Mesodermal cell (in vitro differentiated cells): ENCODE measurements around the gene LAMP1.

Source experiments
- H3K27ac ChIP-seq: 2 replicates; pipeline ENCODE4 v1.7.0; 2013; ENCODE audit warnings: mild to moderate bottlenecking, low read depth, low read length, moderate library complexity; ENCODE audit not compliant: severe bottlenecking
- H3K36me3 ChIP-seq: 2 replicates; pipeline ENCODE4 v1.7.1; 2013; ENCODE audit warnings: mild to moderate bottlenecking, low read length, moderate library complexity; ENCODE audit not compliant: control insufficient read depth, insufficient read depth
- H3K4me1 ChIP-seq: one replicate; pipeline ENCODE4 v1.7.1; 2013; ENCODE audit warnings: mild to moderate bottlenecking, low read length; ENCODE audit not compliant: insufficient read depth, control insufficient read depth, poor library complexity, severe bottlenecking
- H3K4me3 ChIP-seq: 2 replicates; pipeline ENCODE4 v1.7.0; 2013; ENCODE audit warnings: low read length, control low read depth, mild to moderate bottlenecking; ENCODE audit not compliant: insufficient read depth, poor library complexity, severe bottlenecking; ENCODE audit errors: extremely low read depth
- H3K9me3 ChIP-seq: 2 replicates; pipeline ENCODE4 v1.7.1; 2013; ENCODE audit warnings: mild to moderate bottlenecking, low read length, moderate library complexity; ENCODE audit not compliant: control insufficient read depth
- WGBS, 2 experiments: methylation state at CpG; one replicate each; pipeline ENCODE4 v1.1.5; 2013; ENCODE audit warnings: missing lambda C conversion rate in 2 of 2; ENCODE audit not compliant: insufficient coverage in 2 of 2; 5-methylcytosine and 5-hydroxymethylcytosine counted together

Gene LAMP1

DNA sequence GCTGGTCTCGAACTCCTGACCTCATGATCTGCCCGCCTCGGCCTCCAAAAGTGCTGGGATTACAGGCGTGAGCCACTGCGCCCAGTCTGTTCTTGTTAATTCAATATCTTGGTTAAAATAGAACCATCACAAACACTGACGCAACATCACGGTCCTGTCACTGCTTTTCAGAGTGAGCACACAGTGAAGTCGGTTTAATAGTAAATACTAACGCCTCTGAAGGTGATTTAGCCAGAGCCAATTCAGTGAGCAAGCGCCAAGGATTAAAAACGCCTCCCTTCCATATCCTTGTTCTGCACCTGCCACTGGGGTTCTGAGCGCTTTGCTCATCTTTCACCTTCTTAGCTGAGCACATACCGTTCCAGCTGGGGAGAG is 30.3 kb downstream of the LAMP1 start:
- WGBS, 2 experiments: 87 to 91% methylated on average over 9 to 13 of the region's 13 CpGs
- Histone ChIP-seq H3K36me3 (peaks cover 17% of the 10 kb centered on the region), H3K4me1 (no peaks in the 10 kb centered on the region), H3K9me3 (no peaks in the 10 kb centered on the region), H3K27ac (no peak overlapping the region), H3K4me3 (no peak overlapping the region)

DNA sequence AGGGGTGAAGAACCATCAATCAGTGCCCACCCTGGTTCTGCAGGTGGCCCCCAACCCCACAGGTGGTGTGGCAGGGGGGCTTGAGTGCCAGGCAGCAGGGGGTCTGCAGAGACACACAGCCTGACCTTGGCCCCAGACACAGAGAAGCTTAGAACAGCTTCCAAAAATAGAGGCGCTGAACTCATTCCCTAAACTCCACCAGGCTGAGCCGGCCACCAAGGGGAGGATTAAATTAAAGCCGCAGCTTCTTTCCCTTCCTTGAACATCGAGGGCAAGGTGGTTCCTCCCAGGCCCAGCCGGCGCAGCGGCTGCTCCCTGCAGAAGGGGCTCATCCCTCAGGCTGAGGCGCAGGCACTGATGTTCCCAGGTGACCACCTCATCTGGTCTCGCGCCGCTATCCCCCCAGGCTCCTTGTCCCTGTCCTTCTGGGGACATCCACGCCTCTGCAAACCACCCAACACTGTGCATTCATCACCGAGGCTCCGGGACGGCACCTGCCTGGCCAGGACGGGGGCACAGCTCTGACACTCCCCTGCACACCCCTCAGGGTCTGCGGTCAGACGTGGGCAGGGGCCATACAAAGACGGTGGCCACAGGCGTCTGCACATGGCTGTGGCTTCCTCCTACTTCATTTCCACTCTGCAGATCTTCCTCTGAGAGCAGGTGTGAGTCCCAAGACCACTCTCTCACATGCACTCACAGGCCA is 30.9 kb downstream of the LAMP1 start:
- peaks cover 16% of the 10 kb centered on the region for H3K36me3 ChIP-seq
- H3K27ac ChIP-seq: no peak overlapping the region
- H3K9me3 ChIP-seq: no peaks in the 10 kb centered on the region
- no peak overlapping the region for H3K4me3 ChIP-seq
- 80 to 86% methylated on average over 20 of the region's 20 CpGs for WGBS, 2 experiments
- H3K4me1 ChIP-seq: no peaks in the 10 kb centered on the region

DNA sequence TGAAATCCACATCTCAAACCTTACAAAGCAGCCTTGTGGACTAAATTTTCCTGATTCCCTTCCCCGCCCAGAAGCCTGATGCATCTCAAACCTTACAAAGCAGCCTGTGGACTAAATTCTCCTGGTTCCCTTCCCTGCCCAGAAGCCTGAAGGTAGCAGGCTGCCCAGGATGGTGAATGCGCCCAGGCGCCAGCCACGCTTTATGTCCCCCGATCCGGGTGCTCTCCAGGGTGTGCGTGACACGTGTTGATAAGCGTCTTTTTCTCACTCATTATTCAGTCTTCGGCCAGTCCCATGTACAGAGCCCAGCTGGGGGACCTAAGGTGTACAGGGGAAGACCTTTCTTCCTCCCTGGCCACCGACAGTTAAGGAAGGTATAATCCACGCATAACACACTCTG is 31.8 kb downstream of the LAMP1 start:
- Histone ChIP-seq H3K36me3 (peaks cover 6% of the 10 kb centered on the region), H3K27ac (no peak overlapping the region), H3K9me3 (no peaks in the 10 kb centered on the region), H3K4me3 (no peak overlapping the region), H3K4me1 (no peaks in the 10 kb centered on the region)
- WGBS, 2 experiments: 87 to 95% methylated on average over 7 to 12 of the region's 12 CpGs

DNA sequence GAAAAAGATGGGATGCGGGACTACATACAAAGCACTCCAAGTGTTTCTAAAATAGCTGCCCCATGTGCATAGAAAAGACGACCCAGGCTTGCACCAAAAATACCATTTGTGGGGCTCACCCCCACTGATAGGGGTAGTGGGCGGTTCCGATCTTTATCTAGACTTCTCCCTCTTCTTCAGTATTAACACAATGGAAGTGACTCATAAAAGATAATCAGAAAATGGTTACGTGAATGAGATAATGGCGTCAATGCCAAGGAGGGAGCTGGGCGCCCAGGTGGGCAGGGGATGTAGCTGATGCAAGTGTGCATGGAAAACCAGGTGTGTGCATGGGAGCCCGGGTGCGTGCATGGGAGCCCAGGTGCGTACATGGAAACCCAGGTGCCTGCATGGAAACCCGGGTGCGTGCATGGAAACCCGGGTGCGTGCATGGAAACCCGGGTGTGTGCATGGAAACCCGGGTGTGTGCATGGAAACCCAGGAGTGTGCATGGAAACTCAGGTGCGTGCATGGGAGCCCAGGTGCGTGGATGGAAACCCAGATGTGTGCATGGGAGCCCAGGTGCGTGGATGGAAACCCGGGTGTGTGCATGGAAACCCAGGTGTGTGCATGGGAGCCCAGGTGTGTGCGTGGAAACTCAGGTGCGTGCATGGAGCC is 32.7 kb downstream of the LAMP1 start:
- Histone ChIP-seq H3K4me3 (no peak overlapping the region), H3K9me3 (no peaks in the 10 kb centered on the region), H3K4me1 (no peaks in the 10 kb centered on the region), H3K36me3 (peaks cover 3% of the 10 kb centered on the region), H3K27ac (no peak overlapping the region)
- WGBS, 2 experiments: 92 to 96% methylated on average over 17 to 18 of the region's 22 CpGs

DNA sequence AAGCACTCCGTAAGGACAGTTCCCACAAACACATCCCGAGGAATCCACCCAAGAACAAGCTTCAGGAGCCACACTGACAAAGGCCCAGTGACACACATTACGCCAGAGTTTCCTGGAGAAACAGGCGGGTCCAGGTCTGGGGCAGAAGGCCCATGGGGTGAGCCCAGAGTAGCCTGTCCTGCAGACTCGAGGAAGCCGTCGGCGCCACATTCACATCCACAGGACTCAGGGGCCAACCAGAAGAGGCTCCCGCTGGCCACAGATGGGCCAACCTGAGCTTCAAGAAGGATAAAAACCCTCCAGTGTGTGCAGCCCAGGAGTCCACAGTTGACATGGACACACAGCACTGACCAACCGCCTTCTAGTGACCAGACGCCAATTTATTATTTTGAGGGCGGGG is 35.6 kb downstream of the LAMP1 start:
- no peak overlapping the region for H3K4me3 ChIP-seq
- H3K9me3 ChIP-seq: no peaks in the 10 kb centered on the region
- 96 to 98% methylated on average over 11 to 12 of the region's 12 CpGs for WGBS, 2 experiments
- H3K36me3 ChIP-seq: no peaks in the 10 kb centered on the region
- no peak overlapping the region for H3K27ac ChIP-seq
- H3K4me1 ChIP-seq: no peaks in the 10 kb centered on the region

DNA sequence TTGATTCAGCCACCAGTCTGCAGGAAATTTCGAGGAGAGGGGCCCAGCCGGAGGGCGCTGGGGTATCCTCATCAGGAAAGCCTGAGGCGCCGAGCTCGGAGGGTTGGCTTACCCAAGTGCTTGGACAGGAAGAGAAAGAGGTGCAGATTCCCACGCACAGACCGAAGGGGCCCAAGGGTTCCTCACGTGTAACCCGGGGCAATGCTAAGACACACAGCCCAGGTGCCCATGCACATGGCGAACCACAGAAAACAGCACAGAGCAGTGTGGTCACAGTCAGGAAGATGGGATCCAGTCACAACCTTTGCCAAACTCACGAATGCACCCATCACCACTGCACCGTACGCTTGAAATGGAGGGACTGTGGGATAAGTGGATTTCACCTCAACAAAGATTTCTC is 36.0 kb downstream of the LAMP1 start:
- 95 to 96% methylated on average over 11 to 14 of the region's 14 CpGs for WGBS, 2 experiments
- Histone ChIP-seq H3K4me1 (no peaks in the 10 kb centered on the region), H3K9me3 (no peaks in the 10 kb centered on the region), H3K4me3 (no peak overlapping the region), H3K27ac (no peak overlapping the region), H3K36me3 (no peaks in the 10 kb centered on the region)

DNA sequence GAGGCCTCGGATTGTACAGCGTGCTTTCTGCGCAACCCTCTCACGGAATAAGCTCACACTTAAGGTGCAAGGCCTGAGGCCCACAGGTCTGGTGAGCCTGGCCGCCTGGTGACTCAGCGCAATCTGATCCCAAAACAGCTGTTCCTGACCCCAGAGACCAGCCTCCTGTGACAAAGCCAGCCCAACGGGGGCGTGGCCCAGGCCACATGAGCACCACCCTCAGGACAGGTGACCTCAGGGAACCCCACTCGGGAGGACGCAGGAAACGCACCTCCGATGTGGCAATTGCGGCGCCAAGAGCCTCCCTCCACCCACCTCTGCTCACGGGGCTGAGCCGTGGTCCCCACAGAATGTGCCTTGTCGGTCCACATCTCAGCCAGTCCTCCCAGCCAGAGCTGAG is 40.5 kb downstream of the LAMP1 start:
- no peak overlapping the region for H3K27ac ChIP-seq
- H3K36me3 ChIP-seq: no peaks in the 10 kb centered on the region
- no peak overlapping the region for H3K4me3 ChIP-seq
- 56 to 73% methylated on average over 7 to 16 of the region's 17 CpGs for WGBS, 2 experiments
- no peaks in the 10 kb centered on the region for H3K9me3 ChIP-seq
- no peaks in the 10 kb centered on the region for H3K4me1 ChIP-seq

DNA sequence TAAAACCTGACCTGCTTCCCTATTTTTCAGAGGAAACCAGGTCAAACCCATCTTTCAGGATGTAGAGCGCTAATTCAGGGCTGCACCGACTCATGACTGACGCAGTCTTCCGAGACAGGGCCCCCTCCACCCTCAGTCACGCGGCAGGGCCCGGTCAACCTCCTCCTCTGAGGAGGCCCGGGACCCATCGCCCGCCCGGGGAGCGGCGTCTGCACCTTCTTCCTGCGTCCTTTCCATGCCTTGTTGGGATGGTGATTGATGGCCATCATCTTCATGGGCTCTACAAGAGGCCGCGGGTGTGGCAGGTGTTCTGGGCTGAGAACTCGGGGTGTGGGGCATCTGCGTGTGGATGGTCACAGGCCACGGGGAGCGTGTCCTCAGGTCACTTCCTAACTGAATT is 40.9 kb downstream of the LAMP1 start:
- Histone ChIP-seq H3K36me3 (no peaks in the 10 kb centered on the region), H3K4me3 (no peak overlapping the region), H3K9me3 (no peaks in the 10 kb centered on the region), H3K27ac (no peak overlapping the region), H3K4me1 (no peaks in the 10 kb centered on the region)
- 91 to 95% methylated on average over 15 to 16 of the region's 20 CpGs for WGBS, 2 experiments

DNA sequence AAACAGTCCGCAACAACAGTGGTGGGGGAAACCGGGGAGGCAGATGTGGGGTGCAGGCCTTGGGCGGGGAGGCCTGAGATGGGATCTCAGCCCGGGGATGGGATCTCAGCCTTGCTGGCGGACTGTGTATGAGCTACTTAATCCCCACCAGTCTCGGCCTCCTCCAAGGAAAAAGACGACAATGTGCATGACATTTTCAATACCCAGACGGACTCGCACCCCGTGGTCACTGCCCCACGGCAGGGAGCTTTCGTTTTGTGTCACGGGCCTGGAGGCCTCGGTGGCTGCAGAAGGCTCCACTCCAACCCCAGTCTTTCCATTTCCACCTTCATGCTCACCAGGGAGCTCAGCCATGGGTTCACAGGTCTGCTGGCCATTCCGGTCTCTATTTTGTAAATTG is 41.4 kb downstream of the LAMP1 start:
- Histone ChIP-seq H3K4me3 (no peak overlapping the region), H3K36me3 (no peaks in the 10 kb centered on the region), H3K4me1 (no peaks in the 10 kb centered on the region), H3K9me3 (no peaks in the 10 kb centered on the region), H3K27ac (no peak overlapping the region)
- 94% methylated on average over 13 to 14 of the region's 15 CpGs for WGBS, 2 experiments

DNA sequence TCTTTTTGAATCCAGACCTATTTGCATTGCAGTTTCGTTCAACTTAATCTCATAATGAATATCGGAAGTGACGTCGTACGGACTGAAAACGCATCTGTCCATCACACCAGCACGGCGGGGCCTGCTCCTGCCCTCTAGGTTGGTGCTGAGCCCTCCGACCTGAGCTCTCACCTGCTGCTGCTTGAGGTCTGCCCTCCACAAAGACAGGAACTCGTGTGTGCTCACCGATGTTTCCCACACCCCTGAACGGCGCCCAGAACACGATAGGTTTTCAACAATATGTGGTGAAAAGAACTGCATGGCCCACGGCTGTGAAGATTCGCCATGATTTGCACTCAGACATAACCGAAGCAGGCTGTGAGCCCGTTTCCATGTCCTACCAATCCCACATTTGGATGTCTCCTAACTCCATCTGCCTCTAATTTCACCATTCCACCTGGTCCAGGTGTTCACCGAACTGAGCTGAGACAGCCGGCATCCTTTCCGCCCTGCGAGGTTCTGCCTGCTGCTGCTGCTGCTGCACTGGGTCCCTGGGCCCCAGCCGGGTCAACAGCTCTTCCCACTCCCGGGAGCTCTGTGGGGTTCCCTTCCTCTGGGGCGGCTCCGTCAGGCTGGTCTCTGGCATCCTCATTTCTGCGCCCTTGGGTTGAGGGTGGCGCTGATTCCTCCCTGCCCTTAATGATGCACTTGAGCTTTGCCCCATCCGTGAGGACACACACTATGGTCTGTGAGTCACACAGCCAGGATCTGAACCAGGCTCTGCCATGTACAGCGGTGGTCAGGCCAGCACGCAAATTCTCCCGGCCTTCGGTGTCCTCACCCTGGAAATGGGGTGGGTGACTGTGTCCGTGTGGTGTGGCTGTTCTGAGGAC is 46.0 kb downstream of the LAMP1 start:
- Histone ChIP-seq H3K4me1 (no peaks in the 10 kb centered on the region), H3K9me3 (peaks cover 4% of the 10 kb centered on the region), H3K4me3 (no peak overlapping the region), H3K27ac (no peak overlapping the region), H3K36me3 (no peaks in the 10 kb centered on the region)
- 88 to 90% methylated on average over 32 to 33 of the region's 34 CpGs for WGBS, 2 experiments

DNA sequence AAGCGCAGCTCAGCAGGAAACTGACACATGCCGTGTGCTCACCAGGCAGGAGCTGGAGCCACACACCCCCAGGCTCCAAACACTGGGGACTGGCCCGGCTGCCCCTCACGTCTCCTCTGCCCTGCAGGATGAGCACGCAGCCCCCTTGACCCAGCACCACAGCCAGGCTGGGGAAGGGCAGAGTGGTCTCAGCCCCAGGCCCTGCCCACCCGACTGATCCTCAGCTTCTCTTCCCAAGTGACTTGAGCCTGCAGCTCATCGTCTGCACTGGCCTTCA is 46.6 kb downstream of the LAMP1 start:
- 78 to 100% methylated on average over 4 of the region's 7 CpGs for WGBS, 2 experiments
- Histone ChIP-seq H3K36me3 (no peaks in the 10 kb centered on the region), H3K4me1 (no peaks in the 10 kb centered on the region), H3K4me3 (no peak overlapping the region), H3K9me3 (peaks cover 4% of the 10 kb centered on the region), H3K27ac (no peak overlapping the region)
